ENCODE measurements around the gene KSR1. TPM values are rescaled to one million over a fixed set of nuclear protein-coding genes. Genes with fewer than 3 reads are reported as not detected.

KSR1 gene
- total and polyA plus RNA-seq, 2 of the 4 experiments (the other 2 are of a cell fraction) = 12.5 to 21.9 TPM

GRCh38 chr17:27504188-27504995 is 48.1 kb downstream of the KSR1 start (continued):
- TF ChIP-seq ELK1 (IDR thresholded peaks at IDR 0.05; ENCODE audit: borderline replicate concordance, low read depth, low read length) = no peak
